ENCODE data around the gene EPS8L2.

Gene EPS8L2

GRCh38 chr11:742571-743201, 36.7 kb downstream of the EPS8L2 start:
- no peak overlapping the region for H3K27ac ChIP-seq
- no peak for TF ChIP-seq CTCF (conservative IDR thresholded peaks at IDR 0.05)
- TF ChIP-seq ZFX (IDR thresholded peaks at IDR 0.05), result no peak

GRCh38 chr11:745428-745827, 39.4 kb downstream of the EPS8L2 start:
- peak overlapping the region; percentile 97; the same call in 1 of the 2 replicates for H3K27ac ChIP-seq
- TF ChIP-seq ZFX (IDR thresholded peaks at IDR 0.05), result no peak
- TF ChIP-seq CTCF (conservative IDR thresholded peaks at IDR 0.05), result no peak

GRCh38 chr11:746289-747157, 40.5 kb downstream of the EPS8L2 start:
- TF ChIP-seq ZFX (IDR thresholded peaks at IDR 0.05) (peak; percentile 47; the same call in 1 of the 2 replicates), CTCF (conservative IDR thresholded peaks at IDR 0.05) (no peak)
- H3K27ac ChIP-seq, result peak overlapping the region; percentile 97

- TF ChIP-seq CTCF (conservative IDR thresholded peaks at IDR 0.05) (no peak; the same call in 1 of the 2 replicates), ZFX (IDR thresholded peaks at IDR 0.05) (peak; percentile 54; the same call in 1 of the 2 replicates)
Observed at GRCh38 chr11:747158-748006, 41.4 kb downstream of the EPS8L2 start, which contains the start of gene TALDO1. Gene TALDO1 (plus strand): TSS chr11:747464. CDS start chr11:747482, 18 bp downstream.

GRCh38 chr11:748007-748359, 42.0 kb downstream of the EPS8L2 start:
- peak overlapping the region; percentile 97 for H3K27ac ChIP-seq
- TF ChIP-seq CTCF (conservative IDR thresholded peaks at IDR 0.05), result no peak
- TF ChIP-seq ZFX (IDR thresholded peaks at IDR 0.05), result no peak

More at GRCh38 chr11:747158-748006, 41.4 kb downstream of the EPS8L2 start, which contains the start of gene TALDO1:
- H3K27ac ChIP-seq, result peak within 1 kb of the TSS; percentile 97

- TF ChIP-seq CTCF (conservative IDR thresholded peaks at IDR 0.05) (no peak), ZFX (IDR thresholded peaks at IDR 0.05) (no peak)
- no peak overlapping the region for H3K27ac ChIP-seq
Observed at GRCh38 chr11:749731-750130, 43.7 kb downstream of the EPS8L2 start.
